ENCODE data around the gene PPARD. TPM values are rescaled to one million over a fixed set of nuclear protein-coding genes. Genes with fewer than 3 reads are reported as not detected.

PPARD gene
- total RNA-seq, 1 donor from 2014 or later = 33.8 TPM

GRCh38 chr6:35474131-35474941 is 132.0 kb downstream of the PPARD start:
- no peaks in the 10 kb centered on the region for H3K27me3 Mint-ChIP-seq (ENCODE audit: unreplicated experiment)
- H3K9me3 Mint-ChIP-seq (ENCODE audit: unreplicated experiment) = no peaks in the 10 kb centered on the region
- peaks cover 31% of the 10 kb centered on the region for H3K4me1 Mint-ChIP-seq (ENCODE audit: unreplicated experiment)
- no peak for DNase-seq (ENCODE audit: extremely low spot score, unreplicated experiment)
- peaks cover 25% of the 10 kb centered on the region for H3K36me3 Mint-ChIP-seq (ENCODE audit: unreplicated experiment)
- H3K27ac Mint-ChIP-seq (ENCODE audit: unreplicated experiment) = peak overlapping the region; percentile 44
- TF ChIP-seq, protein P1, sequence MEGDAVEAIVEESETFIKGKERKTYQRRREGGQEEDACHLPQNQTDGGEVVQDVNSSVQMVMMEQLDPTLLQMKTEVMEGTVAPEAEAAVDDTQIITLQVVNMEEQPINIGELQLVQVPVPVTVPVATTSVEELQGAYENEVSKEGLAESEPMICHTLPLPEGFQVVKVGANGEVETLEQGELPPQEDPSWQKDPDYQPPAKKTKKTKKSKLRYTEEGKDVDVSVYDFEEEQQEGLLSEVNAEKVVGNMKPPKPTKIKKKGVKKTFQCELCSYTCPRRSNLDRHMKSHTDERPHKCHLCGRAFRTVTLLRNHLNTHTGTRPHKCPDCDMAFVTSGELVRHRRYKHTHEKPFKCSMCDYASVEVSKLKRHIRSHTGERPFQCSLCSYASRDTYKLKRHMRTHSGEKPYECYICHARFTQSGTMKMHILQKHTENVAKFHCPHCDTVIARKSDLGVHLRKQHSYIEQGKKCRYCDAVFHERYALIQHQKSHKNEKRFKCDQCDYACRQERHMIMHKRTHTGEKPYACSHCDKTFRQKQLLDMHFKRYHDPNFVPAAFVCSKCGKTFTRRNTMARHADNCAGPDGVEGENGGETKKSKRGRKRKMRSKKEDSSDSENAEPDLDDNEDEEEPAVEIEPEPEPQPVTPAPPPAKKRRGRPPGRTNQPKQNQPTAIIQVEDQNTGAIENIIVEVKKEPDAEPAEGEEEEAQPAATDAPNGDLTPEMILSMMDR (IDR thresholded peaks at IDR 0.05) = no peak
- no peak overlapping the region for H3K4me3 Mint-ChIP-seq (ENCODE audit: unreplicated experiment)

DNA sequence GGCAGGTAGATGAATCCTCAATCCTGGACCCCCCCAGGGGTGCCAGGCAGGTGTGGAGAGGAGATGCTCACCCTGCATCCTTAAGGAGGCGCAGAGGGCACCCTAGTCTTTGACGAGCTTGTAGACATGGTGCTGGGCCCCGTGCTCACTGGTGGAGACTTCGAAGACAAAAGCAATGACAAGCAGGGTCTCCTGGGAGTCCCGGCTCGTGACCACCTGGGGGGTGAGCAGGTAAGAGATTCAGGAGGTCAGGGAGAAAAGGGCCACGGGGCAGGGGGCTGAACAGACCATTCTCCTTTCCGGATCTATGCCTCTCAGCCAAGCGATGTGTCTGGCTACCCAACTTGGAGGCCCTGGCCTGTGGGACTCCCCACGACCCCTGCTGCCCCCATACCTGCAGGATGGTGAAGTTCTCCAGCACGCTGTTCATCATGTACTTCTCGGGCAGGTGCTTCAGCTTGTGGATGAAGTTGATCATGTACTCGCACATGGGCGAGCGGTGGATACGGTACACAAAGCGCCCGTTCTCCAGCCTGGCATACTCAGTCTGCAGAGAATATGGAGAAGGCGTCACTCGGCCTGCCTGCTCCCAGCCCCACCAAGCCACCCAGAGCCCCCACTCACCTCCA is 132.7 kb downstream of the PPARD start:
- Mint-ChIP-seq H3K36me3 (ENCODE audit: unreplicated experiment) (peaks cover 20% of the 10 kb centered on the region), H3K4me3 (ENCODE audit: unreplicated experiment) (no peak overlapping the region), H3K4me1 (ENCODE audit: unreplicated experiment) (peaks cover 29% of the 10 kb centered on the region), H3K9me3 (ENCODE audit: unreplicated experiment) (no peaks in the 10 kb centered on the region), H3K27ac (ENCODE audit: unreplicated experiment) (no peak overlapping the region), H3K27me3 (ENCODE audit: unreplicated experiment) (no peaks in the 10 kb centered on the region)
- TF ChIP-seq, protein P1 (IDR thresholded peaks at IDR 0.05) = no peak
- DNase-seq (ENCODE audit: extremely low spot score, unreplicated experiment) = no peak

- TF ChIP-seq, protein P1 (IDR thresholded peaks at IDR 0.05) = no peak
- Mint-ChIP-seq H3K4me3 (ENCODE audit: unreplicated experiment) (no peak overlapping the region), H3K36me3 (ENCODE audit: unreplicated experiment) (peaks cover 15% of the 10 kb centered on the region), H3K4me1 (ENCODE audit: unreplicated experiment) (peaks cover 24% of the 10 kb centered on the region), H3K27ac (ENCODE audit: unreplicated experiment) (no peak overlapping the region), H3K27me3 (ENCODE audit: unreplicated experiment) (no peaks in the 10 kb centered on the region), H3K9me3 (ENCODE audit: unreplicated experiment) (no peaks in the 10 kb centered on the region)
- no peak for DNase-seq (ENCODE audit: extremely low spot score, unreplicated experiment)
These were observed 133.2 kb downstream of the PPARD start for GRCh38 chr6:35475573-35475972.

DNA sequence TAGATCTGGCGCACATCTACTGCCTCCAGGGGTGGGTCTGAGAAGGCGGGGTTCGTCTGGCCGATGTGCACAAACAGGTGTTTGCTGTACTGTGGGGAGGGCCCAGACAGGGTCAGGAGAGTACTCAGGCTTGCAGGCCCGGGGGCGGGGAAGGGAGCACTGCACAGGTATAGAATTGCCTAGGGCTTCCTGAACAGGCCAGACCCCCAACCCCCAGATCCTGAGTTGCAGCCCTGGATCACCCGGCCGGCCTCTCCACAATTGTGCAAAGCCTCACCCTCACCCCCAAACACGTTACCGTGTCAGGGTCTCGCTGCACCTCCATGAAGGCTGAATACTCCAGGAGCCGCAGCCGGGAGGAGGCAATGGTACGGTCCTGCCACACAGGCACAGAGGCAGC is 133.6 kb downstream of the PPARD start:
- H3K4me3 Mint-ChIP-seq (ENCODE audit: unreplicated experiment) = no peak overlapping the region
- peaks cover 13% of the 10 kb centered on the region for H3K36me3 Mint-ChIP-seq (ENCODE audit: unreplicated experiment)
- H3K9me3 Mint-ChIP-seq (ENCODE audit: unreplicated experiment) = no peaks in the 10 kb centered on the region
- DNase-seq (ENCODE audit: extremely low spot score, unreplicated experiment) = no peak
- H3K4me1 Mint-ChIP-seq (ENCODE audit: unreplicated experiment) = peaks cover 20% of the 10 kb centered on the region
- H3K27me3 Mint-ChIP-seq (ENCODE audit: unreplicated experiment) = no peaks in the 10 kb centered on the region
- TF ChIP-seq, protein P1 (IDR thresholded peaks at IDR 0.05) = no peak
- H3K27ac Mint-ChIP-seq (ENCODE audit: unreplicated experiment) = no peak overlapping the region

GRCh38 chr6:35477028-35477427 is 134.7 kb downstream of the PPARD start:
- DNase-seq (ENCODE audit: extremely low spot score, unreplicated experiment) = no peak
- peaks cover 13% of the 10 kb centered on the region for H3K36me3 Mint-ChIP-seq (ENCODE audit: unreplicated experiment)
- H3K27ac Mint-ChIP-seq (ENCODE audit: unreplicated experiment) = no peak overlapping the region
- H3K27me3 Mint-ChIP-seq (ENCODE audit: unreplicated experiment) = no peaks in the 10 kb centered on the region
- H3K4me3 Mint-ChIP-seq (ENCODE audit: unreplicated experiment) = no peak overlapping the region
- peaks cover 13% of the 10 kb centered on the region for H3K4me1 Mint-ChIP-seq (ENCODE audit: unreplicated experiment)
- TF ChIP-seq, protein P1 (IDR thresholded peaks at IDR 0.05) = no peak
- no peaks in the 10 kb centered on the region for H3K9me3 Mint-ChIP-seq (ENCODE audit: unreplicated experiment)
